Pancreas (tissue), 10 donors: ENCODE results near the gene CHRNA10. TPM values are rescaled to one million over a fixed set of nuclear protein-coding genes. Genes with fewer than 3 reads are reported as not detected.

ENCODE experiments used
- ATAC-seq, 4 donors: fragments of 200-7000 bp; cut with Tn5 transposase; one replicate each; pipeline versions ENCODE4 v1.8.0 to v1.9.1; 2020; ENCODE audit warnings: mild to moderate bottlenecking in 4 of 4, moderate library complexity in 4 of 4
- DNase-seq, 6 donors: peaks; one replicate each; pipeline ENCODE4 v3.0.0-alpha.2; 2020
- FAIRE-seq: peaks from 2 replicates; lab custom pipeline; 2012; peaks lifted over from hg19 to GRCh38; lab: Jason Lieb, UNC
- H3K27ac ChIP-seq, 4 donors: fragments of 200-600 bp; sonication (generic); 1 replicate in 3 of 4; 2 replicates in 1 of 4; pipeline versions ENCODE4 v1.5.0 to v1.8.0; 2020
- H3K27me3 ChIP-seq, 4 donors: fragments of 200-600 bp; one replicate each; pipeline ENCODE4 v1.8.0; 2021
- H3K36me3 ChIP-seq, 3 donors: fragments of 200-600 bp; sonication (generic) in 1 of 3; one replicate each; pipeline versions ENCODE4 v1.5.0 to v1.8.0; 2020 to 2021
- H3K4me1 ChIP-seq, 3 donors: fragments of 200-600 bp; one replicate each; pipeline ENCODE4 v1.8.0; 2021
- H3K4me3 ChIP-seq, 4 donors: fragments of 200-600 bp; sonication (generic) in 2 of 4; one replicate each; pipeline versions ENCODE4 v1.5.0 to v1.8.0; 2020 to 2021
- H3K9me3 ChIP-seq, 4 donors: fragments of 200-600 bp; one replicate each; pipeline ENCODE4 v1.8.0; 2021
- CTCF ChIP-seq, 4 donors: fragments of 200-600 bp; sonication (generic) in 3 of 4; IDR thresholded peaks; one replicate each; pipeline versions ENCODE4 v1.5.0 to v1.8.0; 2021; ENCODE audit warnings: antibody characterized with exemption in 4 of 4
- whole genome bisulfite sequencing, 2 donors: extraction: QIAGEN DNeasy Blood & Tissue Kit; methylation state at CpG; one replicate each; pipeline ENCODE4 v1.1.7; 2013; 5-methylcytosine and 5-hydroxymethylcytosine counted together
- intact Hi-C, 3 donors: fragments of 100-400 bp; cut with DNase I; formaldehyde crosslinking; loops; one replicate each; pipeline versions ENCODE4 v1.11.1 to v1.14.2; 2022
- polyA plus RNA-seq, 2 donors: library from polyadenylated mRNA; stranded (reverse); fragments of 200-250 nt; gene quantifications; one replicate each; pipeline ENCODE4 v1.2.3, GENCODE V29; 2013
- total RNA-seq, 6 donors: library from RNA; stranded (reverse); fragmentation: NEBNext Ultra II Directional in 4 of 6; extraction: Animal tissue kit (Norgen Biotek cat#: 25700) in 4 of 6; gene quantifications; one replicate each; pipeline versions ENCODE4 v1.2.1 to v1.2.4, GENCODE V29; 2021 to 2023
- donor health status: healthy with polysubstance abuse.
- donor health status: DM: no; HTN: no; CAD: no; lungs with moderate emphysema.
- donor health status: DM: no; HTN: no; CAD: no.
- donor health status: control.
- donor health status: control.
- donor health status: Bipolar disorder and iron deficiency.
- donor health status: DM: yes; HTN: yes; CAD: no.
- donor health status: DM: no; HTN: no; CAD: no.
- donor health status: DM: no; HTN: no; CAD: no.
- donor health status: DM: yes; HTN: yes; CAD: no.

Gene CHRNA10
- under 1 TPM; 0.35 to 0.70 (median 0.49) TPM for total RNA-seq
- polyA plus RNA-seq = 1 to 10 TPM; 1.8 to 3.1 TPM

GRCh38 chr11:3671334-3672254, at the start of gene CHRNA10:
TSS of gene CHRNA10 (minus strand) at chr11:3671384. CDS start at chr11:3671312, 72 bp downstream.
- H3K27me3 ChIP-seq = no peaks in the 10 kb centered on the region
- WGBS, 2 donors = 83 to 86% methylated on average over 9 of the region's 9 CpGs
- peaks cover 3 to 47% (median 16%) of the 10 kb centered on the region in 3 donors for H3K36me3 ChIP-seq
- FAIRE-seq = no peak
- no peak within 1 kb of the TSS for H3K27ac ChIP-seq
- no peak within 1 kb of the TSS for H3K4me3 ChIP-seq
- no peak for DNase-seq
- TF ChIP-seq CTCF (IDR thresholded peaks at IDR 0.05) = no peak
- H3K4me1 ChIP-seq = no peaks in the 10 kb centered on the region
- intact Hi-C loops = no loop called here
- H3K9me3 ChIP-seq = no peaks in the 10 kb centered on the region
- no peak for ATAC-seq

- H3K9me3 ChIP-seq = no peaks in the 10 kb centered on the region
- H3K4me1 ChIP-seq = no peaks in the 10 kb centered on the region
- no peaks in the 10 kb centered on the region for H3K27me3 ChIP-seq
- FAIRE-seq (no peak), ATAC-seq (no peak), DNase-seq (no peak)
- no peak for TF ChIP-seq CTCF (IDR thresholded peaks at IDR 0.05)
- H3K27ac ChIP-seq = no peak overlapping the region
- 66% methylated on average over 6 of the region's 6 CpGs for WGBS, 2 donors
- intact Hi-C loops = no loop called here
- H3K4me3 ChIP-seq = no peak overlapping the region
- peaks cover 6 to 35% (median 7%) of the 10 kb centered on the region in 3 donors for H3K36me3 ChIP-seq
Measured at GRCh38 chr11:3712274-3712673, 41.1 kb upstream of the CHRNA10 start.

- intact Hi-C loops = no loop called here
Measured at GRCh38 chr11:3710485-3711259, 39.5 kb upstream of the CHRNA10 start.

GRCh38 chr11:3709977-3710376, 38.8 kb upstream of the CHRNA10 start:
- Histone ChIP-seq H3K27ac (no peak overlapping the region), H3K9me3 (no peaks in the 10 kb centered on the region), H3K36me3 (peaks cover 4 to 21% (median 7%) of the 10 kb centered on the region in 3 donors), H3K4me1 (no peaks in the 10 kb centered on the region), H3K4me3 (no peak overlapping the region), H3K27me3 (no peaks in the 10 kb centered on the region)
- intact Hi-C loops = no loop called here
- DNase-seq (no peak), ATAC-seq (no peak), FAIRE-seq (no peak)
- 57 to 74% methylated on average over 1 of the region's 1 CpG for WGBS, 2 donors
- TF ChIP-seq CTCF (IDR thresholded peaks at IDR 0.05) = no peak

More at GRCh38 chr11:3710485-3711259, 39.5 kb upstream of the CHRNA10 start:
- 96 to 98% methylated on average over 4 of the region's 4 CpGs for WGBS, 2 donors
- Histone ChIP-seq H3K4me3 (no peak overlapping the region), H3K9me3 (no peaks in the 10 kb centered on the region), H3K27ac (no peak overlapping the region), H3K27me3 (no peaks in the 10 kb centered on the region), H3K4me1 (no peaks in the 10 kb centered on the region), H3K36me3 (peaks cover 3 to 20% (median 7%) of the 10 kb centered on the region in 3 donors)
- no peak for DNase-seq
- no peak for TF ChIP-seq CTCF (IDR thresholded peaks at IDR 0.05)
- ATAC-seq = no peak
- FAIRE-seq = no peak
